K562 (cell line): ENCODE data around the gene ARFIP2. TPM values are rescaled to one million over a fixed set of nuclear protein-coding genes. Genes with fewer than 3 reads are reported as not detected.
A peak's percentile ranks its signal among the peaks of the same experiment; 100 is the strongest.

Source experiments
- ATAC-seq: fragments of 200-7000 bp; cut with Tn5 transposase; 3 replicates; pipeline ENCODE4 v1.9.1; 2020; ENCODE audit warnings: moderate library complexity
- BruUV-seq: library from RNA; stranded (reverse); fragments of 400-500 nt; replicated peaks from 2 replicates; lab custom pipeline; 2021; lab: Mats Ljungman, UMichigan
- CTCF ChIA-PET: fragments of 300-600 bp; formaldehyde crosslinking; extraction: SDS; loops from one replicate; lab custom pipeline; 2021; ENCODE audit warnings: low intra/inter-chr PET ratio; lab: Yijun Ruan, JAX
- POLR2A ChIA-PET: fragments of 300-600, 350-650 bp; sonication (Branson Sonifier 250); formaldehyde crosslinking; extraction: SDS; loops from one replicate; lab custom pipeline; 2021; ENCODE audit warnings: antibody characterized with exemption, inconsistent platforms; lab: Yijun Ruan, JAX
- DNase-seq, 4 experiments: peaks; one replicate each; pipeline versions ENCODE4 v3.0.0 to v3.0.0-alpha.2; 2011 to 2018; ENCODE audit warnings: low spot score in 3 of 4, mixed read lengths in 3 of 4; ENCODE audit errors: extremely low read depth in 1 of 4
- FAIRE-seq: peaks from 2 replicates; lab custom pipeline; 2011; peaks lifted over from hg19 to GRCh38; lab: Jason Lieb, UNC
- H2AFZ ChIP-seq: 2 replicates; pipeline ENCODE4 v1.6.0; 2011; ENCODE audit warnings: low read depth, low read length, control low read depth, inconsistent platforms
- H3K27ac ChIP-seq: fragments of 200-600 bp; 3 replicates; pipeline ENCODE4 v1.8.0; 2011; ENCODE audit warnings: low read depth, mild to moderate bottlenecking, control low read depth, inconsistent platforms, low read length, moderate library complexity, mixed read lengths; ENCODE audit errors: extremely low read depth
- H3K27me3 ChIP-seq, 2 experiments: fragments of 300-600 bp in 1 of 2; 2 replicates in 1 of 2; 3 replicates in 1 of 2; pipeline versions ENCODE4 v1.6.0 to v1.8.0; 2011; ENCODE audit warnings: inconsistent platforms in 2 of 2, low read length in 2 of 2, mild to moderate bottlenecking in 1 of 2, mixed read lengths in 1 of 2, moderate library complexity in 1 of 2; ENCODE audit not compliant: control insufficient read depth in 2 of 2, insufficient read depth in 2 of 2
- H3K36me3 ChIP-seq: fragments of 300-600 bp; 3 replicates; pipeline ENCODE4 v1.8.0; 2011; ENCODE audit warnings: mild to moderate bottlenecking, low read length, inconsistent platforms; ENCODE audit not compliant: control insufficient read depth, insufficient read depth
- H3K4me1 ChIP-seq, 2 experiments: fragments of 200-600 bp in 1 of 2; replicated peaks in 1 of 2; 2 replicates in 1 of 2; 3 replicates in 1 of 2; pipeline versions ENCODE4 v1.5.1 to v1.8.0; 2011; ENCODE audit warnings: inconsistent platforms in 2 of 2, low read length in 2 of 2, mild to moderate bottlenecking in 1 of 2, mixed read lengths in 1 of 2, moderate library complexity in 1 of 2; ENCODE audit not compliant: control insufficient read depth in 2 of 2, insufficient read depth in 2 of 2
- H3K4me2 ChIP-seq: 2 replicates; pipeline ENCODE4 v1.6.1; 2011; ENCODE audit warnings: low read length, control low read depth, inconsistent platforms, mixed read lengths; ENCODE audit not compliant: insufficient read depth
- H3K4me3 ChIP-seq: fragments of 200-600 bp; sonication (generic), shearing (Covaris generic); 2 replicates; pipeline ENCODE4 v1.5.1; 2016; ENCODE audit warnings: control low read depth, inconsistent platforms
- H3K79me2 ChIP-seq: fragments of 200-600 bp; 3 replicates; pipeline ENCODE4 v1.8.0; 2011; ENCODE audit warnings: low read length, inconsistent platforms; ENCODE audit not compliant: control insufficient read depth, insufficient read depth
- H3K9ac ChIP-seq, 2 experiments: 2 replicates each; pipeline versions ENCODE4 v1.6.0 to v1.6.1; 2011; ENCODE audit warnings: low read depth in 2 of 2, low read length in 2 of 2, control low read depth in 1 of 2, inconsistent platforms in 1 of 2, mild to moderate bottlenecking in 1 of 2, mixed read lengths in 1 of 2; ENCODE audit not compliant: insufficient read depth in 1 of 2
- H3K9me1 ChIP-seq: one replicate; pipeline ENCODE4 v1.6.0; 2011; ENCODE audit warnings: inconsistent platforms, mild to moderate bottlenecking, low read length, moderate library complexity; ENCODE audit not compliant: control insufficient read depth, insufficient read depth
- H3K9me3 ChIP-seq: replicated peaks from 2 replicates; pipeline ENCODE4 v1.5.1; 2011; ENCODE audit warnings: low read depth, low read length, inconsistent platforms; ENCODE audit not compliant: control insufficient read depth, insufficient read depth
- H4K20me1 ChIP-seq: replicated peaks from 2 replicates; pipeline ENCODE4 v1.6.1; 2011; ENCODE audit warnings: low read length, inconsistent platforms, mixed read lengths; ENCODE audit not compliant: control insufficient read depth, insufficient read depth
- FOXJ2 ChIP-seq: fragments of 200-800 bp; sonication (Bioruptor generic); IDR thresholded peaks from 2 replicates; pipeline ENCODE4 v1.6.1; 2016; ENCODE audit warnings: missing genetic modification characterization, missing compliant biosample characterization
- GTF2B ChIP-seq: IDR thresholded peaks from 2 replicates; pipeline ENCODE4 v1.6.1; 2011; ENCODE audit not compliant: insufficient read length; ENCODE audit errors: extremely low read depth
- MEIS2 ChIP-seq: fragments of 450-650 bp; IDR thresholded peaks from 2 replicates; pipeline ENCODE4 v1.6.1; 2014; ENCODE audit warnings: mild to moderate bottlenecking; ENCODE audit not compliant: partially characterized antibody
- MTA2 ChIP-seq: fragments of 450-650 bp; IDR thresholded peaks from 2 replicates; pipeline ENCODE4 v1.6.1; 2016; ENCODE audit warnings: low read depth
- PKNOX1 ChIP-seq: fragments of 450-650 bp; IDR thresholded peaks from 2 replicates; pipeline ENCODE4 v1.6.1; 2016
- TAF1 ChIP-seq: IDR thresholded peaks from 2 replicates; pipeline ENCODE4 v1.6.1; 2011; ENCODE audit warnings: mild to moderate bottlenecking, low read length, moderate library complexity; ENCODE audit not compliant: insufficient read depth, control insufficient read depth, severe bottlenecking; ENCODE audit errors: extremely low read depth
- ZBTB34 ChIP-seq: fragments of 250-450 bp; sonication (Bioruptor Pico); IDR thresholded peaks from 2 replicates; pipeline ENCODE4 v1.8.0; 2021; ENCODE audit warnings: mild to moderate bottlenecking, moderate library complexity
- ZBTB43 ChIP-seq: sonication (generic); formaldehyde crosslinking; IDR thresholded peaks from 2 replicates; pipeline ENCODE4 v1.8.0; 2023; ENCODE audit warnings: mild to moderate bottlenecking, missing genetic modification reagents
- WGBS: fragments of 100-300 bp; shearing (Covaris generic); methylation state at CpG from one replicate; pipeline ENCODE4 v1.1.6; 2016; ENCODE audit warnings: low coverage, mixed read lengths; ENCODE audit not compliant: insufficient coverage; ENCODE audit errors: missing lambda C conversion rate; 5-methylcytosine and 5-hydroxymethylcytosine counted together
- in situ Hi-C: fragments of 300-500 bp; cut with MboI; formaldehyde crosslinking; loops from 4 replicates; pipeline ENCODE4 v1.15.0; 2018; ENCODE audit warnings: inconsistent platforms, mixed read lengths
- intact Hi-C: fragments of 100-400 bp; cut with micrococcal nuclease; formaldehyde crosslinking; loops from 2 replicates; pipeline ENCODE4 v1.14.2; 2022
- polyA plus RNA-seq, 8 experiments: library from polyadenylated mRNA; depleted of rRNA in 4 of 8; stranded (reverse) in 5 of 8; unstranded in 3 of 8; fragments of >200 nt; fragmentation: Nextera tagmentation in 2 of 8; fragmentation: Illumina TruSeq in 1 of 8; extraction: Ambion mirVana in 2 of 8; extraction: Trizol in 1 of 8; gene quantifications; 2 replicates each; pipeline versions ENCODE4 v1.2.1 to v1.2.3, GENCODE V29; 2011 to 2014; ENCODE audit warnings: inconsistent platforms in 1 of 8, missing spikeins in 1 of 8
- total RNA-seq, 7 experiments: library from RNA; depleted of rRNA in 6 of 7; stranded (reverse); fragments of >200 nt in 6 of 7; fragmentation: Illumina TruSeq in 2 of 7; extraction: Trizol in 2 of 7; gene quantifications; 2 replicates each; pipeline versions ENCODE4 v1.2.1 to v1.2.3, GENCODE V29; 2011 to 2021; ENCODE audit warnings: low replicate concordance in 1 of 7
- TF ChIP-seq, protein P1 (sequence below): sonication (generic); formaldehyde crosslinking; IDR thresholded peaks from 2 replicates; pipeline ENCODE4 v1.8.0; 2022; ENCODE audit warnings: mild to moderate bottlenecking, missing genetic modification reagents

Gene ARFIP2
- total and polyA plus RNA-seq, 9 of the 15 experiments (the other 6 are each of a cell fraction or from before 2014, with no cell fraction given): 11.8 to 74.1 (median 41.0) TPM

DNA sequence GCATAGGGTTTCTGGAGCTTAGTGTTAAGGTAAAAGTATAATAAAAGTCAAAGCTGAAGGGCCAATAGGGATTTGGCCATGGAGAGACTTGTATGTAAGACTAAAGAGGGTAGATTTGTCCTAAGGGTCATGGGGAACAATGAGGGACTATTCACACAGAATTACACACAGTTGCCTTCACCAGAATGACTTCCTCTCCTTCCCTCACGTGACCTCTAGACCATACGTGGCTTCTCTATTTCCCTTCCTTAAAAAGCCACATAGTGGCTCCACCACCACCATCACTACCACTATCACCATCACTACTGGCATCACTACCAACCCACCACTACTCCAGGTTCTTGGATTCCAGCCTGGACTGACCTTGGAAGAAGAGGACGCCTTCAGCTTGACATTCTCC, 43.1 kb downstream of the ARFIP2 start (continued):
- TF ChIP-seq GTF2B (no peak), MTA2 (no peak), TAF1 (no peak)

DNA sequence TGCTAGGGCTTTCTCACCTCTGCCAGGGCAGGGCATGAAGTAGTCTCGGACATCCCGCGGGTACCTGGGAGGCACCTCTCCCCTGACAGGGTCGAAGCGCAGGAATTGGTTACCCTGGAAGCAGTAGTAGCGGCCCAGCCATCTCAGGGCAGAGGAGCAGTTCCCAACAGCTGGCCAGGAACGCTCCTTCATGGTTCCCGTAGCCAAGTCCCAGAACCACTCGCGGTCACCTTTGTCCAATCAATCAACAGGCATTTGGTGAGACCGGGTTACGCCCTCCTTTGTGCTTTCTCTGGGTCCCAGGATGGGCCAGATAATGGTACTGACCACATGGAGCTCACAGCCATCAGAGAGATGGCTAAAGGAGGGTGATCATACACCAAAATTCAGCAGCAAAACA, 43.7 kb downstream of the ARFIP2 start:
- intact Hi-C loops: no loop called here
- WGBS: 10% methylated on average over 12 of the region's 12 CpGs
- Histone ChIP-seq H3K27ac (no peak overlapping the region), H3K9ac (peak overlapping the region in 1 of 2 experiments; percentile 45; a peak in 2 of 4 replicates), H3K36me3 (no peaks in the 10 kb centered on the region), H3K4me3 (no peak overlapping the region), H3K9me3 (no peaks in the 10 kb centered on the region), H3K9me1 (no peaks in the 10 kb centered on the region), H3K4me1 (peaks cover 10 to 12% of the 10 kb centered on the region in 2 experiments; a peak in 3 of 5 replicates), H4K20me1 (no peaks in the 10 kb centered on the region), H2AFZ (peak overlapping the region; percentile 78), H3K79me2 (no peaks in the 10 kb centered on the region), H3K27me3 (peaks cover 2 to 8% of the 10 kb centered on the region in 2 experiments; a peak in 2 of 5 replicates), H3K4me2 (peak overlapping the region; percentile 26; the same call in 1 of the 2 replicates)
- no TSS peak for BruUV-seq
- ChIA-PET CTCF (no interaction called here), POLR2A (interaction anchor here (0.6 to 1.2 kb wide), 2 partner anchors 8 to 63 kb away, joined by 3 read pairs; no protein-coding TSS in a partner anchor)
- ATAC-seq (peak; percentile 43), DNase-seq (peak; percentile 21 to 36 (median 32)), FAIRE-seq (no peak)
- in situ Hi-C loops: no loop called here
- no peak for TF ChIP-seq ZBTB34 (CRISPR knock-in tag)
- TF ChIP-seq, protein P1, sequence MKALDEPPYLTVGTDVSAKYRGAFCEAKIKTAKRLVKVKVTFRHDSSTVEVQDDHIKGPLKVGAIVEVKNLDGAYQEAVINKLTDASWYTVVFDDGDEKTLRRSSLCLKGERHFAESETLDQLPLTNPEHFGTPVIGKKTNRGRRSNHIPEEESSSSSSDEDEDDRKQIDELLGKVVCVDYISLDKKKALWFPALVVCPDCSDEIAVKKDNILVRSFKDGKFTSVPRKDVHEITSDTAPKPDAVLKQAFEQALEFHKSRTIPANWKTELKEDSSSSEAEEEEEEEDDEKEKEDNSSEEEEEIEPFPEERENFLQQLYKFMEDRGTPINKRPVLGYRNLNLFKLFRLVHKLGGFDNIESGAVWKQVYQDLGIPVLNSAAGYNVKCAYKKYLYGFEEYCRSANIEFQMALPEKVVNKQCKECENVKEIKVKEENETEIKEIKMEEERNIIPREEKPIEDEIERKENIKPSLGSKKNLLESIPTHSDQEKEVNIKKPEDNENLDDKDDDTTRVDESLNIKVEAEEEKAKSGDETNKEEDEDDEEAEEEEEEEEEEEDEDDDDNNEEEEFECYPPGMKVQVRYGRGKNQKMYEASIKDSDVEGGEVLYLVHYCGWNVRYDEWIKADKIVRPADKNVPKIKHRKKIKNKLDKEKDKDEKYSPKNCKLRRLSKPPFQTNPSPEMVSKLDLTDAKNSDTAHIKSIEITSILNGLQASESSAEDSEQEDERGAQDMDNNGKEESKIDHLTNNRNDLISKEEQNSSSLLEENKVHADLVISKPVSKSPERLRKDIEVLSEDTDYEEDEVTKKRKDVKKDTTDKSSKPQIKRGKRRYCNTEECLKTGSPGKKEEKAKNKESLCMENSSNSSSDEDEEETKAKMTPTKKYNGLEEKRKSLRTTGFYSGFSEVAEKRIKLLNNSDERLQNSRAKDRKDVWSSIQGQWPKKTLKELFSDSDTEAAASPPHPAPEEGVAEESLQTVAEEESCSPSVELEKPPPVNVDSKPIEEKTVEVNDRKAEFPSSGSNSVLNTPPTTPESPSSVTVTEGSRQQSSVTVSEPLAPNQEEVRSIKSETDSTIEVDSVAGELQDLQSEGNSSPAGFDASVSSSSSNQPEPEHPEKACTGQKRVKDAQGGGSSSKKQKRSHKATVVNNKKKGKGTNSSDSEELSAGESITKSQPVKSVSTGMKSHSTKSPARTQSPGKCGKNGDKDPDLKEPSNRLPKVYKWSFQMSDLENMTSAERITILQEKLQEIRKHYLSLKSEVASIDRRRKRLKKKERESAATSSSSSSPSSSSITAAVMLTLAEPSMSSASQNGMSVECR (CRISPR knock-in tag): no peak
- no peak for TF ChIP-seq ZBTB43 (CRISPR knock-in tag)
- TF ChIP-seq MEIS2: peak; percentile 28
- no peak for TF ChIP-seq FOXJ2 (tag)
- TF ChIP-seq PKNOX1: peak; percentile 34; the same call in 1 of the 2 replicates
